GM12878 (cell line): Measurements from ENCODE around the gene TMEM161A. TPM values are rescaled to one million over a fixed set of nuclear protein-coding genes. Genes with fewer than 3 reads are reported as not detected.

ENCODE experiments used
- ATAC-seq: fragments of 200-7000 bp; cut with Tn5 transposase; 3 replicates; pipeline ENCODE4 v1.9.1; 2020; ENCODE audit warnings: mild to moderate bottlenecking, moderate library complexity
- BruUV-seq: library from RNA; stranded (reverse); fragments of 400-500 nt; replicated peaks from 2 replicates; lab custom pipeline; 2021; lab: Mats Ljungman, UMichigan
- CTCF ChIA-PET: fragments of 300-600 bp; sonication (Branson Sonifier 250); formaldehyde crosslinking; extraction: SDS; loops from one replicate; lab custom pipeline; 2021; ENCODE audit warnings: inconsistent platforms; lab: Yijun Ruan, JAX
- POLR2A ChIA-PET: fragments of 350-600 bp; formaldehyde crosslinking; extraction: SDS; loops from one replicate; lab custom pipeline; 2021; ENCODE audit warnings: inconsistent platforms; lab: Charles Lee
- RAD21 ChIA-PET: fragments of 300-600 bp; sonication (Branson Sonifier 250); formaldehyde crosslinking; loops from one replicate; lab custom pipeline; 2023; ENCODE audit warnings: antibody characterized with exemption; ENCODE audit not compliant: unreplicated experiment; lab: Charles Lee
- SMC1A ChIA-PET: fragments of 300-600 bp; sonication (Branson Sonifier 250); formaldehyde crosslinking; loops from one replicate; lab custom pipeline; 2023; ENCODE audit not compliant: unreplicated experiment, uncharacterized antibody; lab: Charles Lee
- DNase-seq: peaks from one replicate; pipeline ENCODE4 v3.0.0-alpha.2; 2011; ENCODE audit warnings: low read depth, low spot score
- FAIRE-seq: peaks from 3 replicates; lab custom pipeline; 2011; peaks lifted over from hg19 to GRCh38; lab: Jason Lieb, UNC
- H2AFZ ChIP-seq: 2 replicates; pipeline ENCODE4 v1.6.0; 2011; ENCODE audit warnings: low read depth, low read length, control low read depth; ENCODE audit not compliant: control insufficient read depth
- H3K27ac ChIP-seq: 2 replicates; pipeline ENCODE4 v1.5.1; 2011; ENCODE audit warnings: control low read depth; ENCODE audit not compliant: control insufficient read depth, insufficient read depth
- H3K27me3 ChIP-seq, 2 experiments: replicated peaks in 1 of 2; 2 replicates each; pipeline versions ENCODE4 v1.6.0 to v1.6.1; 2011; ENCODE audit warnings: low read length in 1 of 2; ENCODE audit not compliant: control insufficient read depth in 2 of 2, insufficient read depth in 2 of 2
- H3K36me3 ChIP-seq, 2 experiments: 2 replicates each; pipeline ENCODE4 v1.5.1; 2011; ENCODE audit warnings: low read length in 1 of 2; ENCODE audit not compliant: control insufficient read depth in 2 of 2, insufficient read depth in 2 of 2
- H3K4me1 ChIP-seq: 2 replicates; pipeline ENCODE4 v1.6.1; 2011; ENCODE audit warnings: mild to moderate bottlenecking, low read length, moderate library complexity, mixed read lengths; ENCODE audit not compliant: control insufficient read depth, insufficient read depth
- H3K4me2 ChIP-seq: 2 replicates; pipeline ENCODE4 v1.6.0; 2011; ENCODE audit warnings: control low read depth; ENCODE audit not compliant: control insufficient read depth, insufficient read depth
- H3K4me3 ChIP-seq: fragments of 200-600 bp; sonication (generic); 2 replicates; pipeline ENCODE4 v1.5.1; 2016
- H3K79me2 ChIP-seq: 2 replicates; pipeline ENCODE4 v1.6.0; 2011; ENCODE audit warnings: low read length; ENCODE audit not compliant: control insufficient read depth, insufficient read depth
- H3K9ac ChIP-seq: 2 replicates; pipeline ENCODE4 v1.8.0; 2011; ENCODE audit warnings: low read length, control low read depth, mixed read lengths; ENCODE audit not compliant: control insufficient read depth, insufficient read depth
- H3K9me3 ChIP-seq: replicated peaks from 3 replicates; pipeline ENCODE4 v1.5.1; 2011; ENCODE audit warnings: mild to moderate bottlenecking, low read length; ENCODE audit not compliant: control insufficient read depth, insufficient read depth
- H4K20me1 ChIP-seq: 2 replicates; pipeline ENCODE4 v1.6.0; 2011; ENCODE audit not compliant: control insufficient read depth, insufficient read depth
- BHLHE40 ChIP-seq, 2 experiments: fragments of 450-650 bp in 1 of 2; IDR thresholded peaks; 2 replicates each; pipeline ENCODE4 v1.6.1; 2011 to 2017; ENCODE audit warnings: low read depth in 2 of 2, borderline replicate concordance in 1 of 2, improper control_type of control experiment in 1 of 2, low read length in 1 of 2, mild to moderate bottlenecking in 1 of 2
- KDM1A ChIP-seq: fragments of 200-600 bp; sonication (generic); IDR thresholded peaks from 2 replicates; pipeline ENCODE4 v1.6.1; 2016; ENCODE audit warnings: borderline replicate concordance
- WGBS: methylation state at CpG from one replicate; pipeline ENCODE4 v1.1.6; 2016; ENCODE audit warnings: low lambda C conversion rate; ENCODE audit not compliant: insufficient replicate concordance, insufficient coverage; ENCODE audit errors: missing lambda C conversion rate; 5-methylcytosine and 5-hydroxymethylcytosine counted together
- in situ Hi-C: fragments of 300-500 bp; cut with MboI; formaldehyde crosslinking; loops from 9 replicates; pipeline ENCODE4 v1.14.3; 2018; ENCODE audit warnings: mixed read lengths
- intact Hi-C: fragments of 100-400 bp; cut with micrococcal nuclease; formaldehyde crosslinking; loops from one replicate; pipeline ENCODE4 v1.14.2; 2022; ENCODE audit not compliant: unreplicated experiment
- polyA plus RNA-seq, 11 experiments: library from polyadenylated mRNA; depleted of rRNA in 4 of 11; unstranded in 6 of 11; stranded (reverse) in 5 of 11; fragments of >200 nt; fragmentation: Nextera tagmentation in 4 of 11; fragmentation: Illumina TruSeq in 1 of 11; extraction: Ambion mirVana in 4 of 11; extraction: Trizol in 1 of 11; gene quantifications; 1 replicate in 1 of 11; 2 replicates in 10 of 11; pipeline versions ENCODE4 v1.2.1 to v1.2.3, GENCODE V29; 2011 to 2016; ENCODE audit warnings: inconsistent platforms in 2 of 11, missing spikeins in 2 of 11, low read depth in 1 of 11
- total RNA-seq, 4 experiments: library from RNA; depleted of rRNA in 3 of 4; stranded (reverse); fragments of >200 nt in 3 of 4; fragmentation: Illumina TruSeq in 1 of 4; extraction: Trizol in 1 of 4; gene quantifications; 2 replicates each; pipeline versions ENCODE4 v1.2.1 to v1.2.3, GENCODE V29; 2013 to 2021
- TF ChIP-seq, protein P1 (sequence below): IDR thresholded peaks from 2 replicates; pipeline ENCODE4 v1.6.1; 2012; ENCODE audit warnings: mild to moderate bottlenecking, low read depth, low read length
- TF ChIP-seq, protein P2 (sequence below): fragments of 450-650 bp; IDR thresholded peaks from 2 replicates; pipeline ENCODE4 v1.6.1; 2018; ENCODE audit warnings: borderline replicate concordance, mild to moderate bottlenecking; ENCODE audit not compliant: partially characterized antibody

Gene TMEM161A
- total and polyA plus RNA-seq, 10 of the 15 experiments (the other 5 are each of a cell fraction or from before 2014, with no cell fraction given) = 1.1 to 37.1 (median 19.0) TPM

DNA sequence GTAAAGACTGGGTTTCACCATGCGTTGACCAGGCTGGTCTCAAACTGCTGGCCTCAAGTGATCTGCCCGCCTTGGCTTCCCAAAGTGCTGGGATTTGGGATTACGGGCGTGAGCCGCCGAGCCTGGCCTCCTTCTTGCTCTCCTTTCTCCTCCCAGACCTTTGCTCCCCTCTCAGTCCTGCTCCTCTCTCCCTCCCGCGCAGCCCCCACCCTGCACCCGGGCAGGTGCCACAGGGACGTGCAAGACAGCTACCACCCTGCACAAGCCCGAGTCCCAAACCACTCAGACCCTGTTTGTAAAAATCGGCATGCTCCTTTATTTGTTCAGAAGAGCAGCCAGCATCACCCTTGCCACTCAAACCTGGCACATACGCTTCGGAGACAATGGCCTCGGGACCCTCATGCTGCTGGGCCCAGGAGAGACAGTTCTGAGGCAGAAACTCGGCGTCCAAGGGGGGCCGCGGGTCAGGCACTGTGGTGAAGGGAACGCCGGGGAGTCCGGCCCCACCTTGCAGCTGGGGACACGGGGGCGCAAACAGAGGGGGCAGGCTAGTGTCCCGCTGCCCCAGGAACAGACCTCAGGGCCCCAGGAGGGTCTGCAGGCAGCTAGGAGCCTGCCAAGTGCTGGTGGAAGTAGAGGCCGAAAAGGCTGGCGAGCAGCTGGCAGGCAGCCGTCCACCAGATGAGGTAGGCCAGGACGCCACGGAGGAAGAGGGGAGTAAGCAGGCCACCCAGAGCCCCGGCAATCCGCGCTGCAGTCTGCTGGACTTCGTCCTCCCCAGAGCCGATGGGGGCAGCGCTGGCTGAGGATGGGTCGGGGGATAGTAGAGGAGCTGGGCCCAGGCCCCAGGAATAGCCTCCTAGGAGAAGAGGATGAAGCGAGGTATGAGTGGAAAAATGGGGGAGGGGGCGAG, 18.7 kb downstream of the TMEM161A start:
- ChIA-PET SMC1A (no interaction called here), CTCF (no interaction called here), POLR2A (no interaction called here), RAD21 (no interaction called here)
- no peak for DNase-seq
- ATAC-seq = no peak
- BruUV-seq = no TSS peak
- H3K9me3 ChIP-seq = no peaks in the 10 kb centered on the region
- no peak overlapping the region for H3K27ac ChIP-seq
- no peak overlapping the region for H3K4me2 ChIP-seq
- no peaks in the 10 kb centered on the region for H3K27me3 ChIP-seq
- intact Hi-C loops (no loop called here), in situ Hi-C loops (no loop called here)
- H3K4me3 ChIP-seq = no peak overlapping the region
- H3K9ac ChIP-seq = no peak overlapping the region
- H3K79me2 ChIP-seq = no peaks in the 10 kb centered on the region
- FAIRE-seq = no peak
- peaks cover 0 to 2% of the 10 kb centered on the region in 2 experiments; a peak in 1 of 4 replicates for H3K36me3 ChIP-seq
- TF ChIP-seq, protein P1, sequence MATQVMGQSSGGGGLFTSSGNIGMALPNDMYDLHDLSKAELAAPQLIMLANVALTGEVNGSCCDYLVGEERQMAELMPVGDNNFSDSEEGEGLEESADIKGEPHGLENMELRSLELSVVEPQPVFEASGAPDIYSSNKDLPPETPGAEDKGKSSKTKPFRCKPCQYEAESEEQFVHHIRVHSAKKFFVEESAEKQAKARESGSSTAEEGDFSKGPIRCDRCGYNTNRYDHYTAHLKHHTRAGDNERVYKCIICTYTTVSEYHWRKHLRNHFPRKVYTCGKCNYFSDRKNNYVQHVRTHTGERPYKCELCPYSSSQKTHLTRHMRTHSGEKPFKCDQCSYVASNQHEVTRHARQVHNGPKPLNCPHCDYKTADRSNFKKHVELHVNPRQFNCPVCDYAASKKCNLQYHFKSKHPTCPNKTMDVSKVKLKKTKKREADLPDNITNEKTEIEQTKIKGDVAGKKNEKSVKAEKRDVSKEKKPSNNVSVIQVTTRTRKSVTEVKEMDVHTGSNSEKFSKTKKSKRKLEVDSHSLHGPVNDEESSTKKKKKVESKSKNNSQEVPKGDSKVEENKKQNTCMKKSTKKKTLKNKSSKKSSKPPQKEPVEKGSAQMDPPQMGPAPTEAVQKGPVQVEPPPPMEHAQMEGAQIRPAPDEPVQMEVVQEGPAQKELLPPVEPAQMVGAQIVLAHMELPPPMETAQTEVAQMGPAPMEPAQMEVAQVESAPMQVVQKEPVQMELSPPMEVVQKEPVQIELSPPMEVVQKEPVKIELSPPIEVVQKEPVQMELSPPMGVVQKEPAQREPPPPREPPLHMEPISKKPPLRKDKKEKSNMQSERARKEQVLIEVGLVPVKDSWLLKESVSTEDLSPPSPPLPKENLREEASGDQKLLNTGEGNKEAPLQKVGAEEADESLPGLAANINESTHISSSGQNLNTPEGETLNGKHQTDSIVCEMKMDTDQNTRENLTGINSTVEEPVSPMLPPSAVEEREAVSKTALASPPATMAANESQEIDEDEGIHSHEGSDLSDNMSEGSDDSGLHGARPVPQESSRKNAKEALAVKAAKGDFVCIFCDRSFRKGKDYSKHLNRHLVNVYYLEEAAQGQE = no peak
- no peak for TF ChIP-seq BHLHE40 (IDR thresholded peaks at IDR 0.05; ENCODE audit: borderline replicate concordance in 1 of 2, low read depth in 2 of 2, low read length in 1 of 2)
- TF ChIP-seq, protein P2, sequence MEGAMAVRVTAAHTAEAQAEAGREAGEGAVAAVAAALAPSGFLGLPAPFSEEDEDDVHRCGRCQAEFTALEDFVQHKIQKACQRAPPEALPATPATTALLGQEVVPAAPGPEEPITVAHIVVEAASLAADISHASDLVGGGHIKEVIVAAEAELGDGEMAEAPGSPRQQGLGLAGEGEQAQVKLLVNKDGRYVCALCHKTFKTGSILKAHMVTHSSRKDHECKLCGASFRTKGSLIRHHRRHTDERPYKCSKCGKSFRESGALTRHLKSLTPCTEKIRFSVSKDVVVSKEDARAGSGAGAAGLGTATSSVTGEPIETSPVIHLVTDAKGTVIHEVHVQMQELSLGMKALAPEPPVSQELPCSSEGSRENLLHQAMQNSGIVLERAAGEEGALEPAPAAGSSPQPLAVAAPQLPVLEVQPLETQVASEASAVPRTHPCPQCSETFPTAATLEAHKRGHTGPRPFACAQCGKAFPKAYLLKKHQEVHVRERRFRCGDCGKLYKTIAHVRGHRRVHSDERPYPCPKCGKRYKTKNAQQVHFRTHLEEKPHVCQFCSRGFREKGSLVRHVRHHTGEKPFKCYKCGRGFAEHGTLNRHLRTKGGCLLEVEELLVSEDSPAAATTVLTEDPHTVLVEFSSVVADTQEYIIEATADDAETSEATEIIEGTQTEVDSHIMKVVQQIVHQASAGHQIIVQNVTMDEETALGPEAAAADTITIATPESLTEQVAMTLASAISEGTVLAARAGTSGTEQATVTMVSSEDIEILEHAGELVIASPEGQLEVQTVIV = no peak
- TF ChIP-seq KDM1A = no peak
- 95% methylated on average over 38 of the region's 39 CpGs for WGBS
- no peak overlapping the region for H2AFZ ChIP-seq
- no peaks in the 10 kb centered on the region for H4K20me1 ChIP-seq
- no peaks in the 10 kb centered on the region for H3K4me1 ChIP-seq
